Stimulated activated CD4-positive, alpha-beta T cell treated with anti-CD3 and anti-CD28 coated beads, Interleukin-15, amount 100 ng/mL, for 48 hours (primary cell): Measurements from ENCODE around the gene SYT3.
A peak's percentile ranks its signal among the peaks of the same experiment; 100 is the strongest.

Experiments used
- DNase-seq, 2 donors: peaks; one replicate each; pipeline ENCODE4 v3.0.0-alpha.2; 2020; ENCODE audit warnings: low read depth in 2 of 2

The SYT3 gene

GRCh38 chr19:50662651-50663481 is 23.2 kb upstream of the SYT3 start:
- DNase-seq = no peak

GRCh38 chr19:50661766-50662650 is 22.3 kb upstream of the SYT3 start:
- DNase-seq = no peak

- DNase-seq = no peak
Observed at GRCh38 chr19:50661023-50661422, 21.3 kb upstream of the SYT3 start.

GRCh38 chr19:50660088-50660366 is 20.3 kb upstream of the SYT3 start:
- no peak for DNase-seq

GRCh38 chr19:50659318-50660087 is 19.8 kb upstream of the SYT3 start:
- no peak for DNase-seq

- DNase-seq = peak; percentile 49 to 54
Observed at GRCh38 chr19:50658441-50659317, 19.0 kb upstream of the SYT3 start.

- peak; percentile 89 to 91 for DNase-seq
Observed at GRCh38 chr19:50657712-50658440, 18.2 kb upstream of the SYT3 start.

GRCh38 chr19:50657222-50657669 is 17.6 kb upstream of the SYT3 start:
- DNase-seq = no peak

GRCh38 chr19:50654882-50655281 is 15.2 kb upstream of the SYT3 start:
- no peak for DNase-seq

- no peak for DNase-seq
Observed at GRCh38 chr19:50652722-50653121, 13.0 kb upstream of the SYT3 start.

- no peak for DNase-seq
Observed at GRCh38 chr19:50651174-50651573, 11.5 kb upstream of the SYT3 start.

GRCh38 chr19:50649433-50650391 is 10.0 kb upstream of the SYT3 start, which contains the start of gene C19orf81:
Gene C19orf81 (plus strand): TSS chr19:50649445. CDS start chr19:50649445, 0 bp downstream.
- no peak for DNase-seq

GRCh38 chr19:50648659-50649058 is 9.0 kb upstream of the SYT3 start:
- DNase-seq = no peak

GRCh38 chr19:50647879-50648615 is 8.4 kb upstream of the SYT3 start:
- no peak for DNase-seq

- DNase-seq = no peak
Observed at GRCh38 chr19:50646074-50646807, 6.6 kb upstream of the SYT3 start.

- no peak for DNase-seq
Observed at GRCh38 chr19:50645107-50645506, 5.4 kb upstream of the SYT3 start.

- no peak for DNase-seq
Observed at GRCh38 chr19:50644315-50644915, 4.7 kb upstream of the SYT3 start.
